Stimulated activated CD4-positive, alpha-beta T cell treated with anti-CD3 and anti-CD28 coated beads, Interleukin-1b, Interleukin-23, amount 100 ng/mL, for 4 hours (primary cell): ENCODE results near the gene BMP2K.
A peak's percentile ranks its signal among the peaks of the same experiment; 100 is the strongest.

ENCODE experiments used
- DNase-seq, 2 donors: peaks; one replicate each; pipeline ENCODE4 v3.0.0-alpha.2; 2020; ENCODE audit warnings: low read depth in 2 of 2

BMP2K gene

DNA sequence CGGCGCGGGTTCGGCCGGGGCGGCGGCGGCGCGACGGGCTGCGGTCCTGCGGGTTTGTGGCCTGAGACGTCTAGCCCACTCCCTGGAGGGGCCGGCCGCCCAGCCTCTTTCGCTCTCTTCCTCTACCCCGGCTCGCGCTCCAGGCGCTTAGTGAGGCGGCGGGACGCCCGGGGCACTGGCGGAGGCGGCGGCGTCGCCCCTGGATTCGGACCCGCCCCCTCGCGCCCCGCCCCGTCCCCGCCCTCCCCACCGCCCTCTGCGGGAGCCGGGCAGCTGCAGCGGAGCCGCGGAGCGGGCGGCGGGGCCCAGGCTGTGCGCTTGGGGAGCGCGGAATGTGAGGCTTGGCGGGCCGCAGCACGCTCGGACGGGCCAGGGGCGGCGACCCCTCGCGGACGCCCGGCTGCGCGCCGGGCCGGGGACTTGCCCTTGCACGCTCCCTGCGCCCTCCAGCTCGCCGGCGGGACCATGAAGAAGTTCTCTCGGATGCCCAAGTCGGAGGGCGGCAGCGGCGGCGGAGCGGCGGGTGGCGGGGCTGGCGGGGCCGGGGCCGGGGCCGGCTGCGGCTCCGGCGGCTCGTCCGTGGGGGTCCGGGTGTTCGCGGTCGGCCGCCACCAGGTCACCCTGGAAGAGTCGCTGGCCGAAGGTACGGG lies at the start of gene BMP2K:
Gene BMP2K (plus strand): TSS at position 272 of the 650 bp plus-strand sequence. CDS start 194 bp downstream, at position 466.
- DNase-seq = peak; percentile 72 to 81

DNA sequence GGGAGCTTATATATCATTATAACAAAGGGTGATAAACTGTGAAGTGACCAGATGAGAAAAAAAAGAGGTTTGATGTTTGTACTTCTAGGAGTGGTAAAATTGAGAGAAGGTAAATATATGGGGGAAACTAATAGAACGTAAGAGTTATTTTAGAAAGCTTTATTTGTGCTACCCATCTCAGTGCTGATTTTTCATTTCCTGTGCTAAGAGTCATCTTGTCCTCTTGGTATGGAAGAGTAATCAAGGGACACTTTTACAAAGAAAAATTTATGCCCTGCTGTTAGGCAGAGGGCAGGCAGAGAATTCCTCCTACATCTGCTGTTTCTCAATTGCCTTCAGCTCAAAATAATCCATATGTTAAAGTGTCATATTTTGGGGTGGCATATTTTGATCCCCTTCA lies 49.6 kb upstream of the BMP2K start:
- no peak for DNase-seq

DNA sequence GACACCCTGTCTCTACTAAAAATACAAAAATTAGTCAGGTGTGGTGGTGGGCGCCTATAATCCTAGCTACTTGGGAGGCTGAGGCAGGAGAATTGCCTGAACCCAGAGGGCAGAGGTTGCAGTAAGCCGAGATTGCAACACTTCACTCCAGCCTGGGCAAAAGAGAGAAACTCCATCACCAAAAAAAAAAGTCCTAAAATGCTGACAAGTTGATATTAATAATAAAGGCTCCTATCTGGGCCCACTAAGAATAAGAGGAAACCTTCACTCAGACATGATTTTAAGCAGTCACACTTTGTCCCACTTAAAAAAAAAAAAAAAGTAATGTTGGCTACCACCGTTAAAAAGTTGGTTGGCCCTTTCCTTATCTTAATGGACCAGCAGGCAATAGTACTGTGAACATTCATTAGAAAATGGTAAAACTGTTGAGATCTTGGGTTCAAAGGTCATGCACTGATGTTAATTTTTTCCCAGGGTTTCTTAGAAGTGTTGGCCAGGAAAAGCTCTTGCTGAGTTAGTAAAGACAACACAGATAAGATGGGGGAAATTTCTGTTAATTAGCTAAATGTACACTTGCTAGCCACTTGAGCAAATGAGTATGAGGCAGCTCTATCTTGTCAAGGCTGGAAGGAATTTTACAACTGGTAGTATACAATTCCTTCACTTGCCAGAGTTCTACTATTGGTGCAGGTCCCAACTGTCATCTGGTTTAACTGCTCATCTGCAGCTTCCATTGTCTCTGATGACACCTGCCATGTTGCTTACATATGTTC lies 43.6 kb upstream of the BMP2K start:
- no peak for DNase-seq

DNA sequence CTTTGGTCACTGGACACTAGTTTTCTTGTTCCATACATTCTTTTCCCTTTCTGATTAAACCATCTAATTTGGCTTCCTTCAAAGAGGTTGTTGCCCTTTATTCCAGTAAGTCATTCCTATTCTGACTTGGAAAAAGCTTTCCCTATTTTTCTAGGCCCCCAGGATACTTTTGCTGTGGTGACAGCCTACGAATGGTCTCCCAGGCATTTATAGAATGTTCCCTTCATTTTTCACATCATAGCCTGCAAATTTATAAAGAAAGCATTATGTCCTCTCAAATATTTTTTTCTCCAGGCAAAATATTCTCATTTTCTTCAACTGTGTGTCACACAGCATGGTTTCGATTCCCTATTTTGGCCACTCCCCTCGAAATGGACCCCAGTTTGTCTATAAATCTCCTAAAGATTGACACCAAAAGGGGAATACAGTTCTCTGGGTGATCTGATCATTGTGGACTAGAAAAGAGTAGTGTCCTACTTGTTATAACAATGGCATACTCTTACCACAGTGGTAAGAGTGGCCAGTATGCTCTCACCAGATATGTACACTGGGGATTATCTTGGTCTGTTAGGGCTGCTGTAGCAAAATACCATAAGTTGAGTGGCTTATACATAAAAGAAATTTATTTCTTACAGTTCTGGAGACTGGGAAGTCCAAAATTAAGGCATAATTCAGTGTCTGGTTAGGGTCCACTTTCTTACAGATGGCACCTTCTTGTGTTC lies 41.5 kb upstream of the BMP2K start:
- DNase-seq = no peak

DNA sequence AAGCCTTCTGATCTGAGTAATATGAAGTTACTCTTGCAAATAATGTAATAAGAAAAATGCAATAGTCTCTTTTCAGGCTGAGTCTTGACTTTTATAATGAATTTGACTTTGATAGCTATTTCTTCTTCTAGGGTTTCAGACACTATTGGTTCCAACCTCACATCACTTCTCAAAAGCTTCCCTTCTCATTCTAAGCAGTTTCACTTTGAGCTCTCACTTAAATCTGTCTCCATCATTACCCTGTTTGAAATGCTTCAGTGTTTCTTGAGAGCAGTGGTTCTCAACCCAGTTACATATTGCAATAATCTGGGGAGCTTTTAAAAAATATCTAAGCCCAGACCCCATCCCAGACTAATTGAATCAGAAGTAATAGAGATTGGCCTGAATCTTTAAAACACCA lies 40.5 kb upstream of the BMP2K start:
- no peak for DNase-seq

DNA sequence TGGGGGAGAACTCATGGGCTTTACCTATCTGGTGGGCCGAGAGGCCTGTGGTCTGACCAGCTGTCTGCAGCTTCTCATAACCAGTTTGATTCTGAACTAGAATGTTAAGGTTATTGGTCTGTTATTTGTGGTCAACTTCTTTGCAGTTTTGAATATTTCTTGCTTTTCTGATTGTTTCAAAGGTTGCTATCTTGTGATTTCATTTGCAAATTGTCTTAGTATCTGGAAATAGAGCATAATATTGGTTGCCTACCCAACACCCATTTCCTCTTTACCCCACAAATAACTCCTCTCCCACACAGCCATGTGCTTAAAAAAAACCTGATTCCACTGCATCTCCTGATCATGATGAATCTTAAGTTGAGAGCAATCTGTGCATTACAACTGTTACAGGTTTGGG lies 39.1 kb upstream of the BMP2K start:
- no peak for DNase-seq

DNA sequence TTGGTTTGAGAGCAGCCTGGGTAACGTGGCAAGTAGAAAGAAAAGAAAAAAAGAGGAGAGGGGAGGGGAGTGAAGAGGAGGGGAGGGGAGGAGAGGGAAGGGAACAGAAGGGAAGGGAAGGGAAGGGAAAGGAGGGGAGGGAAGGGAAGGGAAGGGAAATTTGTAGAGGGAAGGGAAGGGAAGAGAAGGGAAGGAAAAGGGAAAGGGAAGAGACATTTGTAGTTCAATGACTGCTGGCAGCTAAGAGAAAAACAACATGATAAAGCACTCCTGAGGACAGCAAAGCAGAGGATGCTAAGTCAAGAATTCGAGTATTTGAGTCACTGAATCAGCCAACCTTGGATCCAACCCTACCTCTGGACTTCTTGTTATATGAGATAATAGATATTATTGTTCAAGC lies 38.2 kb upstream of the BMP2K start:
- DNase-seq = no peak

DNA sequence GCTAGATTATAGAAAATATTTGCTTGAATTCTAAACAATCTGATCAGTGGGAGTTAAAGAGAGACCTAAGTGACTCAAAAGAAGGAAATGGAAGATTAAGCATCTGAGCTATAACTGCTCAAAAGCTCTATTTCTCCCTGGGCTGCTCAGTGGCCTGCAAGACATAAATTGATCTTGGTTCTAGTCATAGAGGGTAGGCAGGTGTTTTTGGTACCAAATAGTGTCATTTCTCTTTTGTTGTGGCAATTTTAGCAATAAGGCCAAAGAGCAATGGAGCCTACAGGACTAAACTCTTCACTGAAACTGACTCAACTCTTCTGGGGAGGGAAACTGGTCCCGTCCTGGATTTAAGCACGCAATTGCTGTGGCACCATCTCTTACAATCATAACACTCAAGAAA lies 33.9 kb upstream of the BMP2K start:
- DNase-seq = no peak

DNA sequence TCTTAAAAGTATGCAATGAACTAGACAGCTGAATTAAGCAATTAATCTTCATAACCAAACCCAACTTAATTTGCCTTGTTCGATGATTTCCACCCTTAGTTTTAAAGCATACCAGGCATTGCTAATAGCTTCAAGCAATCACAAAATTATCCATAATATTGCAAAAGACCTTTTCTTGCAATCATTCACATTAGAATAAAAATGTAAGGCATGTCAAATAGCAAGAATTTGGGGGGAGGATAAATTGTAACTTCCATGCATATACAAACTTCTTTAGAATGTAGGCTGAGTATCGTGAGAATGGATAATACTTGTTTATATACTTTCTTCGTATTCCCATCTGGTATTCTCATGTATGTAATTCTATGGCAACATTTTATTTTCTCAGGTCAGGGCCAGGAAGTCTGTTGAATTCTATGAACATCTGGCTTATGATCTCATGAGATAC lies 28.7 kb upstream of the BMP2K start:
- DNase-seq = no peak

DNA sequence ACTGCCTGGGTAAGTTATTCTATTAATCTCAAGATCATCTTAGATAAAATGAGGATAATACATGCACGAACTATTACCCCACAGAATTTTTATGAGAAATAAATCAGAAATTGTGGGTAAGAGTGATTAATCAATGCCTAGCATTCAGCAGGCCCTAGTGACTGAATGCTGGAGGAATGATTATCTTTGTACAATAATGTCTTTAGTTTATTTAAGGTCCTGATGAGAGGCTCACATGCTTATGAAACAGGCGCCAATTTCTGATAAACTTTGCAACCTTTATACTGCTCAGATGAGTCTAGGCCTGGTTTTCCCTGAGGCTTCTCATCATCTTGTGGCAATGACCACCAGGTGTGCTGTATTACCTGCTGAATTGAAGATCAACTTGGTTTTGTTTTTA lies 27.8 kb upstream of the BMP2K start:
- no peak for DNase-seq

DNA sequence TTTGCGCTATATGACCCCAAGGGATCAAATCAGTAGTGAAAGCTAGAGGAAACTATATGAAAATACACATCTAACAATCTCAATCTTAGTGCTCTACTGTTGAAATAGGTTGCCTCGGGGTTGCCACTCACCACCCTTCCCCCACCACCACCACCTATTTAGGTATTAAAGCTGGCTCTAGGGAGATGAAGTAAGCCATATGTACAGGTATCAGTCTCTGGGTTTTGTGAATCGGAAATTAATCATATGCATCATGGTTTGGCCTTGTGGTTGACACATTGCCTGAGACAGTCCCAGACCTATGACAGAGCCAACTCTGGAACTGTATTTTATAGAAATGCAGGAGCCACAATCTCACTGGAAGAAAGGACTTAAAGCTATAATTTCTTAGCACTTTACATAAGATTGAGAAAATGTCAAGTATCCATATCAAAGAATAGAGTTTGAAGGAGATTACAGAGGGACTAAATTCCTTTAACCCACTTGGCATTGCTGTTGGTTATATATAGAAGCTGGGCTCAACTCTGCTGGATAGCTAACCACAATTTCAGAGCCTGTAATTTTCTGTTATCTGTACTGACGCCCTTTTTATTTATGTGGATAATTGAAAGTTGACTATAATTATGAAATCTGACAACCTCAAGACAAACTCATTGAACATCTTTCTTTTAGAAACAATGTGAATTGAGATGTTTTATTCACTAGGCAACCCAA lies 26.7 kb upstream of the BMP2K start:
- DNase-seq = no peak

DNA sequence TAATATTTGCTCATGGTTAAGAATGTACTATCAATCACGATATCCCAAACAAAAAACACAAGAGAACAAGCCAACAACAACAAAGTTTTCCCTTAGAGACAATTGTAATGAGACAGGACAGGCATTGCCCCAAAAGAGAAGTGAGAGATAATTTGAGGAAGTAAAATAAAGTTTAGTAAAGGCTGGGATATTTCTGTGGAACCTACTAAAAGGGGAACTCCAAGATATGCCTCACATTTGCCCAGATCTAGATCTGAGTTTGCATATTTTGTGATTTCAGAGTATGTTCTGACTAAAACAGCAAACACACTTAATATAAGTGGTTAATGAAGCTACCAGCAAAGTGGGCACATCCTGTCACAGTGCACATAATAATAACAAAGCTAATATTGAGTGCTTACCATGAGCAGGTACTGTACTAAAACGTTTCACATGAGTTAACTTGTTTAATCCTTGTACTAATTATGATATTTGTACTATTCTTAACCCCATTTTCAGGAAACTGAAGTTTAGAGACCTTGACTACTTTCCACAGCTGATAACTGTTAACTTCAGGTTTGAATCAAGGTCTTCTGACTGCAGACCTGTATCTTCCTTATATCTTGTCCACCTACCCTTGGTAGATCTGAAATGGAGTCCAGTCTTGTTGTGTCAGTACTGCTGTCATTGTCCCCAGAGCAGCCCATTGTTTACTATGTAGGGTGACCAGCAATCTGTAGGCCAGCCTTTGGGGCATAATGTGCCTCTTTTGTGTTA lies 26.0 kb upstream of the BMP2K start:
- no peak for DNase-seq

DNA sequence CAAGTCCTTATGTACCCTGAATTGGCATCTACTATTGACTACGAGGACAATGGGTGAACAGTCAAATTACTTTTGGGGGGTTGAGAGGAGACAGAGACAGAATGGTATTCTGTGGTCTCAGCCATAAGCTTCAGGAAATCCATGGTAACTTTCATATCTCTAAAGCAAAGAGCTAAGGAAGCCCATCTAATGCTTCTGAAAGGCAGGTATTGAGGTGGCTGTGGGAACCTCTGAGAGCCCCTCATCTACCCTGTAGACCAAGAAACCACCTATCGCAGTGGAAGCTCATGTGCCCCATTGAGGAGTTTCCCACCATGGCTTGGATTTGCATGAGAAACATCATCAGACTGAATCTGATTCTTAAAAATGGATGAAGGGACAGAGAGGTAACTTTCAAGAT lies 23.1 kb upstream of the BMP2K start:
- DNase-seq = no peak

DNA sequence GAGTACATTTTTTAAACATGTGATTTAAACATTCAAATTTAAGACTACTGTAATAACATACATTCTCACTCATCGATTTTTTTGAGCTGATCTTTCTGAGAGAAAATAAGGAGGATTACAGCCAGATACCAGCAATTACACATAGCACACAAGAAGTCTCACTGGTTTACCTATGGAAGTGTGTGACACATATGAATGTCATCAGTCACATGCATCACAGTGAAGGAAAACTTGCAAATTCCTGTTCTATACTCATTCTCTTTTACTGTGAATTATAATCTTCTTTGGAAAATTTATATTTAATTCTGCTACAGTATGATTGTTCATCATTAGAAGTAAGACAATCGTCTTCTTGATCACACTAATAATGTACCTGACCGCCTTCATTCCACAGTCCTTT lies 21.3 kb upstream of the BMP2K start:
- no peak for DNase-seq

DNA sequence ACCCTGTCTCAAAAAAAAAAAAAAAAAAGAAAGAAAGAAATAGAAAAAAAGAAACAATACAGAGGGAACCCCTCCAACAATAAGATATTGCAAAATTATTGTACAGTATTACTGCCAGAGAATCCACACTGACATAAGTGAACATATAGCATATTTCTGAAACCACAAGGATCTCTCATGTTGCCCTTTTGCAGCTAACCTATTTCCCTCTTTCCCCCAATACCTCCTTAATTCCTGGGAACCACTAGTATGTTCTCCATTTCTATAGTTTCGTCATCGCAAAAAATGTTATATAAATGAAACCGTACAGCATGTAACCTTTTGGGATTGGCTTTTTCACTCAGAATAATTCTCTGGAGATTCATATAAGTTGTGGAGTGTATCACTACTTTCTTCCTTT lies 20.0 kb upstream of the BMP2K start:
- DNase-seq = no peak

DNA sequence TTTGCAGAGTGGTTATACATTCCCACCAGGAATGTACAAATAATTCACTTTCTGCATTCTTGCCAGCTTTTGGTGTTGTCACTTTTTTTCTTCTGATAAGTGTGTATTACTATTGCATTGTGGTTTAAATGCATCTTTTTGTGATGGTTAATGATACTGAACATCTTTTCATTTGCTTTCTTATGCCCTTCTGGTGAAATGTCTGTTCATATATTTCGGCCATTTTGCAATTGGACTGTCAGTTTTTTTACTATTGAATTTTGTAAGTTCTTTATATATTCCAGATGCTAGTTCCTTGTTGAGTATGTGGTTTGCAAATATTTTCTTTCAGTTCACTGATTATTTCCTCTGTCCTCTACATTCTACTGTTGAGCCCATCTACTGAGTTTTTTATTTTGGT lies 19.4 kb upstream of the BMP2K start:
- no peak for DNase-seq

DNA sequence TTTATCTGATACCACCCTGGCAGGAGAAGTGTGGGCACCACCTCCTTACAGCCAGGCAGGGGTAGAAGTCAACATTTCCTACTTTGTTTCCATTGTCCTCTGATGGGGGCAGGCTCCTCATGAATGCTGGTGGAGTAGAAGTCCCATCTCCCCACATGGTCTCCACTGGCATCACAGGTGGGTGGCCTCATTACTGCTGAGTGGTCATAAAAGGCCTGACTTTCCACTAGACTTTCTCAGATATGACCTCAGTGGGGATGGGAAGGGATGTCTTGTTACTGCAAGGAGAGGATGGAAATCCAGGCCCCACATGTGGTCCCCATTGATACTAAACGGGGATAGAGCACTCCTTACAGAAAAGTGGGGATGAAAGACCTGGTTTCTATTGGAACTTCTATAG lies 18.6 kb upstream of the BMP2K start:
- no peak for DNase-seq

DNA sequence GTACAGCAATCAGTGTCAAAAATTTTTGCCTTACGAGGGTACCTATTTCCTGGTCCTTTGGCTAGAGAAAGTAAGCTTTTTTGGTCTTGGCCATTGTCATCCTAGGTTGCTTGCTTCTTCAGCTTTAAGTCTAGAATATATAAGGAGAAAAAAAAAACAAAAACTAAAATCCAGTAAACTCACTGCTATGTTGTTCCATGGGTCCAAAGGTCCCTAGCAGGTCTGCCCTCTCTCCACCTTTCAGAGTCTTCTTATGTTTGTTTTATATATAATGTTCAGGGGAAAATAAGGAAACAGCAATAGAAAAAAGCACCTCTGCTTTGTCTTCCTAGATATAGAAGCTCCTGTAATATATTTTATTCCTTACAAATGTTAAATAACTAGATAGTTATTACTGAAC lies 18.1 kb upstream of the BMP2K start:
- DNase-seq = no peak

DNA sequence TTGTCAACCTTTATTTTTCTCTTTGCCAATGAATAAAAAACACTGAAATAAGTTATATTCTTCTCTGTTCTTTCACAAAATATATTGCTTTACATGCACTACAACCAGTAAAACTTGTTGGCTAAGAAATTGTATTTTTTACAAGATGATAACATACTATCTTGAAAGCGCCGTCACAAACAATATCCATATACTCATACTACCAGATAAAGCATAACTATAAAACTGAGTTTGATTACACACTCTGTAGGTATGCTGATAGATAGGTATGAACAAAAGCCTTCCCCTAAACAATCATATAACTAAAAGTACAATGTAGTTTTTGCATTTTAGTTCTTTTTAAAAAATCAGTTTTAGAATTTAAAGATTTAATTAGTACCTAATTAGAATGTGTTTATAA lies 13.6 kb upstream of the BMP2K start:
- DNase-seq = no peak

DNA sequence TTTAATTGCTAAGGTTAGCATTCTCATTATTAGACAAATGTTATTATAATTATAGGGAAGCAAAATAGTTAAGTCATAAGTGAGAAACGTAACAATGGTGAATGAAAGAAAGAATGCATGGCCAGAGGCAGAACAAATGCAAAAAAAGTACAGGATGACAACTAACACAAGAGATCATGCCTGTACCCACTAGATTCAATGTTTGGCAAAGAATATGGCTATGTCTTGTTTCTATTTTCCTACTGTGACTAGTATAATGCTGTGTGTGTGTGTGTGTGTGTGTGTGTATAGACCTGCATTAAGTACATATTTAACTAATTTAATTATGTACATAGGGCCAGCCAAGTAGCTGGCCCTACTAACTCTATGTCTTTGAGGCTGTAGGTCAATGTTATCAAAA lies 12.9 kb upstream of the BMP2K start:
- no peak for DNase-seq

DNA sequence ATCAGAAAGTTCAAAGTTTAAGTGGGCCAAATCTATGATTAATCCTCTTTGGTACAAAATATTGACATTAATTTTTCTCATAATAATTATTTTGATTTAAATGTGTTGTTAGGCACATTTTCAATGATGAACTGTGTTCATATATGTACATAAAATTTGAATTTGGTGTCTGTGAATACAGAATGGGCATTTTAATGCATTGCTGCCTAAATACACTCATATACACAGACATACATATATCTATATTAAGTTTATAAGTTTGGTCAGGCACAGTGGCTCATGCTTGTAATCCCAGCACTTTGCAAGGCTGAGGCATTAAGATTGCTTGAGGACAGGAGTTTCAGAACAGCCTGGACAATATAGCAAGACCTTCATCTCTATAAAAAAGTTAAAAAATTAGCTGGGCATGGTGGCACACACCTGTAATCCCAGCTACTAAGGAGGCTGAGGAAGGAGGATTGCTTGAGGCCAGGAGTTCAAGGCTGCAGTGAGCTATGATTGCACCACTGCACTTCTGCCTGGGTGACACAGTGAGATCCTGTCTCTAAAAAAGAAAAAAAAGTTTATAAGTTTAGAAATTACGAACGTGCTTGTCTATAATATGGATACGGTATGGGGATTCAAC lies 12.3 kb upstream of the BMP2K start:
- DNase-seq = no peak
